ENCODE data around the gene TRAPPC14.
A peak's percentile ranks its signal among the peaks of the same experiment; 100 is the strongest.
"Not testable (repeated sequence)": the region's sequence is repeated elsewhere in the genome, so short reads cannot be mapped to it uniquely, and the experiment has no call there.

The TRAPPC14 gene

GRCh38 chr7:100156331-100157068 is 2.0 kb downstream of the TRAPPC14 start:
- no peak overlapping the region for H3K4me3 ChIP-seq (ENCODE audit: low read depth, low read length)
- no peak for DNase-seq (ENCODE audit: low read depth)

GRCh38 chr7:100155553-100156317 is 2.8 kb downstream of the TRAPPC14 start:
- DNase-seq (ENCODE audit: low read depth) = no peak
- H3K4me3 ChIP-seq (ENCODE audit: low read depth, low read length) = no peak overlapping the region

GRCh38 chr7:100154651-100155491 is 3.7 kb downstream of the TRAPPC14 start:
- DNase-seq (ENCODE audit: low read depth) = no peak
- H3K4me3 ChIP-seq (ENCODE audit: low read depth, low read length) = no peak overlapping the region

- no peak for DNase-seq (ENCODE audit: low read depth)
- H3K4me3 ChIP-seq (ENCODE audit: low read depth, low read length) = no peak overlapping the region
Measured at GRCh38 chr7:100153708-100154535, 4.6 kb downstream of the TRAPPC14 start.

- no peak overlapping the region for H3K4me3 ChIP-seq (ENCODE audit: low read depth, low read length)
- DNase-seq (ENCODE audit: low read depth) = no peak
Measured at GRCh38 chr7:100152937-100153666, 5.4 kb downstream of the TRAPPC14 start.

- no peak for DNase-seq (ENCODE audit: low read depth)
- H3K4me3 ChIP-seq (ENCODE audit: low read depth, low read length) = no peak overlapping the region
Measured at GRCh38 chr7:100152404-100152803, 6.1 kb downstream of the TRAPPC14 start.

- H3K4me3 ChIP-seq (ENCODE audit: low read depth, low read length) = peak within 1 kb of the TSS; percentile 98
- peak; percentile 96 for DNase-seq (ENCODE audit: low read depth)
Measured at GRCh38 chr7:100148559-100149328, 9.8 kb downstream of the TRAPPC14 start, which contains the start of gene LAMTOR4. Gene LAMTOR4 (plus strand): TSS chr7:100148918. CDS start chr7:100148973, 55 bp downstream.

GRCh38 chr7:100148225-100148558 is 10.3 kb downstream of the TRAPPC14 start:
- peak overlapping the region; percentile 98 for H3K4me3 ChIP-seq (ENCODE audit: low read depth, low read length)

GRCh38 chr7:100147278-100147677 is 11.2 kb downstream of the TRAPPC14 start:
- no peak overlapping the region for H3K4me3 ChIP-seq (ENCODE audit: low read depth, low read length)
- DNase-seq (ENCODE audit: low read depth) = no peak

More at GRCh38 chr7:100148225-100148558, 10.3 kb downstream of the TRAPPC14 start:
- DNase-seq (ENCODE audit: low read depth) = no peak

- H3K4me3 ChIP-seq (ENCODE audit: low read depth, low read length); DNase-seq (ENCODE audit: low read depth): not testable (repeated sequence)
Measured at GRCh38 chr7:100146350-100146749, 12.2 kb downstream of the TRAPPC14 start.

- no peak for DNase-seq (ENCODE audit: low read depth)
- no peak overlapping the region for H3K4me3 ChIP-seq (ENCODE audit: low read depth, low read length)
Measured at GRCh38 chr7:100142461-100142860, 16.1 kb downstream of the TRAPPC14 start.

- H3K4me3 ChIP-seq (ENCODE audit: low read depth, low read length) = no peak overlapping the region
- DNase-seq (ENCODE audit: low read depth) = no peak
Measured at GRCh38 chr7:100141555-100141949, 17.0 kb downstream of the TRAPPC14 start.

GRCh38 chr7:100137851-100138760 is 20.4 kb downstream of the TRAPPC14 start:
- H3K4me3 ChIP-seq (ENCODE audit: low read depth, low read length) = no peak overlapping the region
- DNase-seq (ENCODE audit: low read depth) = no peak

GRCh38 chr7:100132697-100133151 is 25.8 kb downstream of the TRAPPC14 start:
- H3K4me3 ChIP-seq (ENCODE audit: low read depth, low read length) = no peak overlapping the region
- no peak for DNase-seq (ENCODE audit: low read depth)

GRCh38 chr7:100132126-100132525 is 26.4 kb downstream of the TRAPPC14 start:
- no peak for DNase-seq (ENCODE audit: low read depth)
- no peak overlapping the region for H3K4me3 ChIP-seq (ENCODE audit: low read depth, low read length)

GRCh38 chr7:100130608-100131453 is 27.7 kb downstream of the TRAPPC14 start:
- H3K4me3 ChIP-seq (ENCODE audit: low read depth, low read length) = no peak overlapping the region
- DNase-seq (ENCODE audit: low read depth) = no peak

Data from skeletal muscle cell (primary cell).